ENCODE results near the gene STX8. TPM values are rescaled to one million over a fixed set of nuclear protein-coding genes. Genes with fewer than 3 reads are reported as not detected.

Gene STX8, protein sequence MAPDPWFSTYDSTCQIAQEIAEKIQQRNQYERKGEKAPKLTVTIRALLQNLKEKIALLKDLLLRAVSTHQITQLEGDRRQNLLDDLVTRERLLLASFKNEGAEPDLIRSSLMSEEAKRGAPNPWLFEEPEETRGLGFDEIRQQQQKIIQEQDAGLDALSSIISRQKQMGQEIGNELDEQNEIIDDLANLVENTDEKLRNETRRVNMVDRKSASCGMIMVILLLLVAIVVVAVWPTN
- 84.6 and 91.0 TPM in 2 replicates for total RNA-seq (ENCODE audit: low replicate concordance)

DNA sequence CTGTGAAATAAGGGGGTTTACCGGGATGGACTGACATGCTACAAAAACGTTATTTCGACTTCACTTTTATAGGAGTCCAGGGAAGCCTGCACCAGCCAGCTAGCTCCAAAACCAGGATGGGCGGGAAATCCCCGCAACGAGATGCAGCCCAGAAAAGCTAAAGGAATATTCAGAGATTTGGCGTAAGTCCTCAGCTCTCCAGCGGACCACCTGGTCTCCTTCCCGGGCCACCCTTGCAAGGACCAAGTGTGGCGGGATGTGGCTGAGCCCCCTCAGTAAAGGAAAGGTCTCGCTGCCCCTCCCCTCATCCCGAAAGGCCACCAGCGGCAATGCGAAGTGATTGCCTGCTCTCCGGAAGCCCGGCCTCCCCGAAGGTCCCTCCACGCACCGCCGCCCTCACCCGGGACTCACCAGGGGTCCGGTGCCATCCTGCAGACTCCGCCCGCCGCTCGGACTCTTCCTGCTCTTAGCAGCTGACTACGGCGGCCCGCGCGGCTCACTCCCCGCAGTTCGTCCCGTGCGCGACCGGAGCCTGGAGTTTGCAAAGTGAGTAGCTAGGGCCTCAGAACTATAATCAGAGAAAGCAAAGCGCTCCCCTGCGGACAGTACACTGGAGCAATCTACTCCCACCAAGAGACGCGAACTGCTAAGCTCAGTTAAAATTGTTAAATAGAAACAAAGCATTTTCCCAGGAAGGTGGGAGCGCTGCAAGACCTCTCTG lies at the start of gene STX8:
Gene STX8, minus strand, starts transcription at position 440 of the 721 bp plus-strand sequence. Its CDS starts 12 bp downstream, at position 428.

DNA sequence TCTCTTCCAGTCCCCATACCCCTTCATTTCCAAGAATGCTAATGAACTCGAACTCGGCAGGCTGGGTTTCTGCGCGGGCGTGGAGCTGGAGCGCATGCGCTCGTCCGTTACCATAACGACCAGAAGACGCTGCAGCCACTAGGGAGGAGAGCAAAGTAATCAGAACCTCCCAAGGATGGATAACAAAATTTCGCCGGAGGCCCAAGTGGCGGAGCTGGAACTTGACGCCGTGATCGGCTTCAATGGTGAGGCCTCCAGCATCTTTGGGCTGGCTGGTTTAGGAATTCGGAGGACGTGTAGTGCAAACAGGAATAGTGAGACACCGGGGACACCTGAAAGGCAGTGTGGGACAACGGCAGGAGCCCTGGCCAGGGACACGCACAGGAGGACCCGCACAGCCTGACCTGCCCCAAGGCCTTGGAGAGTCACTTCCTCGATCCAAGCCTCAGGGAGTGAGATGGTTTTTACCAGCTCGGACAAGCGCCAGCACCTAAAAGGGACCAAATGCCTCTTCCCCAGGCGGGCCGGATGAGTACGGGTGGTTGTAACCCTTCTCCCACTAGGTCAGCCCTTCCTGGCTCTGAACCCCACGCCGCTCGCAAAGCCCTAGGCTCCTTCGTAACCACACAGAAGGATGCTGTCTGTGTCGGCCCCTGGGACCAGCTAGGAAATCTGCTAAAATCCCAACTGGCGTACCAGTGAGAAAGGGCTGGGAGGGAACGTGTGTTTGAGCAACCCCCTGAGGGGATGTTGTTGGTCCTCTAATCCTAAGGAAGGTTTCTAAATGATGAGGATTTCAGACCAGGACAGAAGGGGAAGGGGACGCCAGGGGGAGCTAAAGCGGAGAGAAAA lies 1.1 kb upstream of the STX8 start, which contains the start of gene CFAP52:
Gene CFAP52, plus strand, starts transcription at position 122 of the 852 bp plus-strand sequence. Its CDS starts 54 bp downstream, at position 176.

Other genes with a start within 250 kb of the STX8 start
- gene CFAP52, start 822 bp upstream of the STX8 start, total RNA-seq (ENCODE audit: low replicate concordance) = 0.08 and 0.12 TPM in 2 replicates
- gene USP43, start 69.7 kb upstream of the STX8 start, total RNA-seq (ENCODE audit: low replicate concordance) = under 0.01 TPM in 1 of 2 replicates, not detected in the other
- gene DHRS7C, start 215.8 kb upstream of the STX8 start, total RNA-seq (ENCODE audit: low replicate concordance) = not detected in 2 replicates
- not detected in 2 replicates for gene GSG1L2, start 246.3 kb upstream of the STX8 start, total RNA-seq (ENCODE audit: low replicate concordance)